HS-27A (cell line): ENCODE measurements around the gene MSL2.
"Not testable (repeated sequence)": the region's sequence is repeated elsewhere in the genome, so short reads cannot be mapped to it uniquely, and the experiment has no call there.

Experiments
- DNase-seq: peaks from one replicate; pipeline ENCODE4 v3.0.0-alpha.2; 2012; ENCODE audit warnings: low read depth, missing footprints

The MSL2 gene

DNA sequence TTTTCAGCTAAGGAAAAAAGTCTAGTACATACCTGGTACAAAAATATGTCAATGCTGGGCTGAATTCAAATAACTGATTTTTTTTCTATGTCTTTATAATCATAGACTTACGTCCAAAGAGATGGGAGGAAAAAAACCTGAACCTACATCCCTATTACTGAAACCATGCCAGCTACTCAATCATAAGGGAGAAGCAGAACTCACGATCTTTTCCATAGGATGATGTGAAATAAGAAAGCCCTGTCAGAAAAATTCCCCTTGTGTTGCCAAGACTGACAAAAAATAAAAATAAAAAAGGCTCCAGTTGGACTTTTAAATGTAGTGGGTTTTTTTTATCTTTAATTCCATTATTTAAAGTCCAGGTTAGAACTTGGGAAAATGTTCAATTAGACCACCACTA, 3.3 kb downstream of the MSL2 start:
- no peak for DNase-seq

DNA sequence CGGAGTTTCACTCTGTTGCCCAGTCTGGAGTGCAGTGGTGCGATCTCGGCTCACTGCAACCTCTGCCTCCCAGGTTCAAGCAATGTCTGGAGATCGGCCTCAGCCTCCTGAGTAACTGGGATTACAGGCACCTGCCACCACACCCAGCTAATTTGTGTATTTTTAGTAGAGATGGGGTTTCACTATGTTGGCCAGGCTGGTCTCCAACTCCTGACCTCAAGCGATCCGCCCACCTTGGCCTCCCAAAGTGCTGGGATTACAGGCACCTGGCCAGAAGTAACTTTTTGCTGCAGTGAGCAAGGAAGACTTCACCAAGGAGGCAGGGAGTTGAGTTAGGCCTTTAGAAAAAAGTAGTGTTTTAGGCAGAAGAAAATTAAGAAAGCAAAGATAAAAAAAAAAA, 3.9 kb downstream of the MSL2 start:
- not testable (repeated sequence) for DNase-seq

DNA sequence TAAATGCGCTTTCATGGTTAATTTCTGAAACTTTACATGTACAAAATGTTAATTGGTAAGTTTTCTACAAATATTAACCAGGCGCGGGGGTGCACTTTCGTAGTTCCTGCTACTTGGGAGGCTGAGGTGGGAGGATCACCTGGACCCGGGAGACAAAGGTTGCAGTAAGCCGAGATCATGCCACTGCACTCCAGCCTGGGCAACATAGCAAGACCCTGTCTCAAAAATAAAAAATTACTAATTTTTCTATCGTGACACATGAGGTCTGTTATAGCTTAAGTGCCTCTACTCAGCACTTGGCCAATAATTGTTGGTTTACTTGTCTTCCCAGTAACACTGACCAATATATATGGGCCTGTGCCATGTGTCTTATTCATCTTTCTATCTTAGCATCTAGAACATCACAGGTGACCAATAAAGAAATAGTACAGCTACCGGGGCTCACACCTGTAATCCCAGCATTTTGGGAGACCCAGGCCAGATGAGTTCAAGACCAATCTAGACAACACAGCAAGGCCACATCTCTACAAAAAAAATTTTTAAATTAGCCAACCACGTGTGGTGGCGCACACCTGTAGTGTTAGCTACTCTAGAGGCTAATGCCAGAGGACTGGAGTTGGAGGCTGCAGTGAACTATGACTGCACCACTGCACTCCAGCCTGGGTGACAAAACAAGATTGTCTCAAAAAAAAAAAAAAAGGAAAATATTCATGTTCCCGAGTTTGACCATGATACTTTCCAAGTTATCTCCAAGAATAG, 6.1 kb downstream of the MSL2 start:
- DNase-seq: no peak

GRCh38 chr3:136189043-136189442, 7.1 kb downstream of the MSL2 start:
- no peak for DNase-seq

GRCh38 chr3:136187868-136188267, 8.3 kb downstream of the MSL2 start:
- no peak for DNase-seq

- DNase-seq: no peak
These were observed 9.3 kb downstream of the MSL2 start for GRCh38 chr3:136186846-136187245.

DNA sequence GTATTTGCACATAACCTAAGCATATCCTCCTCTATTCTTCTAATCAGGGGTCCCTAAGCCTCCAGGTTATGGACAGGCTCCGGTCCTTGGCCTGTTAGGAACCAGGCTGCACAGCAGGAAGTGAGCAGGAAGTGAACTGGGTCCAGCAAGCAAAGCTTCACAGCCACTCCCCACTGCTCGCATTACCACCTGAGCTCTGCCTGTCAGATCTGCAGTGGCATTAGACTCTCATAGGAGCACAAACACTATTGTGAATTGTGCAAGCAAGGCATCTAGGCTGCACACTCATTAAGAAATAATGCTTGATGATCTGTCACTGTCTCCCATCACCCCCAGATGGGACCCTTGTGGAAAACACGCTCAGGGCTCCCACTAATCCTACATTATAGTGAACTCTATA, 9.8 kb downstream of the MSL2 start:
- no peak for DNase-seq

GRCh38 chr3:136184703-136185102, 11.4 kb downstream of the MSL2 start:
- DNase-seq: no peak

GRCh38 chr3:136181741-136182140, 14.4 kb downstream of the MSL2 start:
- DNase-seq: no peak

GRCh38 chr3:136177876-136178275, 18.3 kb downstream of the MSL2 start:
- no peak for DNase-seq

GRCh38 chr3:136173939-136174490, 22.1 kb downstream of the MSL2 start:
- DNase-seq: no peak

DNA sequence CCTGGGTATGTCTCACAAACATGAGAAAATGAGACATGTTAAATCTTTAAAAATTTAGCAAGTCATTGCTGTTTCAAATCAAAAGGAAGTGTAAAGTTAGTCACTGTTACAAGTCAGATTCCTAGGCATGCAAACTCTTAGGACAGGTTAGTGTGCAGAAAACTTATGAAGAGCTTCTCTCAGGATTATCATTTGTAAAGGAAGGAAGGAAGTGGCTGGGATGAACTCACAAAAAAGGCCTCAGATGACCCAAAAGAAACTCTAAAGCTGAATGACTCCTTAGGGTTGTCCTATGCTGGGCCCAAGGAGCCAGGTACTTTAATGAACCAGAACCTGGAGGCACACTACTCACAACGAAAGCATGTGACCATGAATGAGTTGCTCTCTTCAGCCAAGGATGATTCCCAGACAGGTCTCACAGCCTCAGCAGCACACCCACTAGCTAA, 25.0 kb downstream of the MSL2 start:
- no peak for DNase-seq

- not testable (repeated sequence) for DNase-seq
These were observed 27.9 kb downstream of the MSL2 start for GRCh38 chr3:136168236-136168635.

- no peak for DNase-seq
These were observed 29.6 kb downstream of the MSL2 start for GRCh38 chr3:136166507-136166906.

- not testable (repeated sequence) for DNase-seq
These were observed 32.5 kb downstream of the MSL2 start for GRCh38 chr3:136163607-136164006.

- DNase-seq: no peak
These were observed 33.8 kb downstream of the MSL2 start for GRCh38 chr3:136162322-136162721.

DNA sequence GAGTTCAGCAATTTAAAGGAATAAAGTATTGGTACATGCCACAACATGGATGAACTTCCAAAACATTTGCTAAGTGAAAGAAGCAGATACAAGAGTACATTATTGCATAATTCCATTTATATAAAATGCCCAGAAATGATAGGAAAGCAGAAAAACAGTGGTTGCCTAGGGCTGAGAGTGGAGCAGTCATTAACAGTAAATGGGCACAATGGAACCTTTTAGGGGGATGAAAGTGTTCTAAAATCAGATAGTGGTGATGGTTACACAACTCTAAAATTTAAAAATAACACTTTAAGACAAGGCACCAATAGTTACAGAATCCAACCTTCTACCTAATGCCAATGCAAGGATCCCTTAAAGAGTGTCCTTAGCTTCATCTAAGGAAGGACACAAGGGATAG, 34.6 kb downstream of the MSL2 start:
- no peak for DNase-seq

GRCh38 chr3:136152963-136153362, 43.2 kb downstream of the MSL2 start:
- DNase-seq: no peak

GRCh38 chr3:136152176-136152843, 43.8 kb downstream of the MSL2 start:
- DNase-seq: no peak

DNA sequence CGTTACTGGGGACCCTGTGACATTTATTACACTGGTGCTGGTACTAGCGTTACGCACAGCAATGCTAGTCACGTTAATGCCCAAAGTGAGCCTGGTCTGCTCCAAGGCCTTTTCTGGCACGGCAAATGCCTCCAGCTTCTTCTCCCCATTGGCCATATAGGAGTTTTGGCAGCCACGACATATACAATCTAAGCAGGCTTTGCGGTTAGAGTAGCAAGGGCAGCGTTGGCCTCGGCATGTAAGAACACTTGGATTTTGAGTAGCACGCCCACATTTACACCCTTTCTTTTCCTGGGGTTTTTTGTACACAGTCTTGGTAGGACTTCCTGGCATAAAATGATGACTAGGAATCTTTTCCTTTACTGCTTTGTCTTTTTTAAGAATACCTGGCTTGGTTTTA, 44.9 kb downstream of the MSL2 start:
- DNase-seq: no peak

DNA sequence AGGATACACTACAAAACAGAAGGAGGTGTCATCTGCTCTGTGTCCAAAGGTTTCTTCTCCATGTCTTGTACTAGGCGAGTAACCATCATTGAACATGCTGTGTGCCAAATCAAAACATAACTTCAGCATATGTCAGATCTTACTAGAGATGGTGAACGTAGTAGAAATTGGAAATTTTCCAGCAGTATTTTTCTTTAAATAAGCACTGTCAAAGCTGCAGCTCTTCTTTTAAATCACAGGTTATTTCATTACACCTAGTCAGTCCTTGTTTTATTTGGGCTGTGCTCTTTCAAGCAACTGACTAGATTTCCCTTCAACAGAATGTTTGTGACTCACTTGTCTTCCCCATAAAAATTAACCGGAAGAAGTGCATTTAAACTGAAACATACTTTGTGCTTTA, 46.5 kb downstream of the MSL2 start:
- no peak for DNase-seq

GRCh38 chr3:136146981-136147729, 49.0 kb downstream of the MSL2 start:
- DNase-seq: no peak

DNA sequence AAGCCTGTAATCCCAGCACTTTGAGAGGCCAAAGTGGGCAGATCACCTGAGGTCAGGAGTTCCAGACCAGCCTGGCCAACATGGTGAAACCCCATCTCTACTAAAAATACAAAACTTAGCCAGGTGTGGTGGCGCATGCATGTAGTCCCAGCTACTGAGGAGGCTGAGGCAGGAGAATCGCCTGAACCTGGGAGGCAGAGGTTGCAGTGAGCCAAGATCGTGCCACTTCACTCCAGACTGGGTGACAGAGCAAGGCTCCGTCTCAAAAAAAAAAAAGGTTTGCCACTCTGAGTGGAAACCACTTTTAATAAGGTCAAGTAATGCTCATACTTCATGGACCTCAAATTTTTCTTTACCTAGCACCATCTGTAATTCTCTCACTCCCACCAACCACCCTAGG, 51.7 kb downstream of the MSL2 start:
- not testable (repeated sequence) for DNase-seq
